LNCAP (cell line): Measurements from ENCODE around the gene LMOD1.

Experiments used
- TF ChIP-seq, protein P1 (sequence below): fragments of 450-650 bp; IDR thresholded peaks from 2 replicates; pipeline ENCODE4 v1.5.1; 2017; ENCODE audit warnings: mild to moderate bottlenecking

Gene LMOD1

GRCh38 chr1:201899683-201900429 lies 46.5 kb downstream of the LMOD1 start:
- TF ChIP-seq, protein P1, sequence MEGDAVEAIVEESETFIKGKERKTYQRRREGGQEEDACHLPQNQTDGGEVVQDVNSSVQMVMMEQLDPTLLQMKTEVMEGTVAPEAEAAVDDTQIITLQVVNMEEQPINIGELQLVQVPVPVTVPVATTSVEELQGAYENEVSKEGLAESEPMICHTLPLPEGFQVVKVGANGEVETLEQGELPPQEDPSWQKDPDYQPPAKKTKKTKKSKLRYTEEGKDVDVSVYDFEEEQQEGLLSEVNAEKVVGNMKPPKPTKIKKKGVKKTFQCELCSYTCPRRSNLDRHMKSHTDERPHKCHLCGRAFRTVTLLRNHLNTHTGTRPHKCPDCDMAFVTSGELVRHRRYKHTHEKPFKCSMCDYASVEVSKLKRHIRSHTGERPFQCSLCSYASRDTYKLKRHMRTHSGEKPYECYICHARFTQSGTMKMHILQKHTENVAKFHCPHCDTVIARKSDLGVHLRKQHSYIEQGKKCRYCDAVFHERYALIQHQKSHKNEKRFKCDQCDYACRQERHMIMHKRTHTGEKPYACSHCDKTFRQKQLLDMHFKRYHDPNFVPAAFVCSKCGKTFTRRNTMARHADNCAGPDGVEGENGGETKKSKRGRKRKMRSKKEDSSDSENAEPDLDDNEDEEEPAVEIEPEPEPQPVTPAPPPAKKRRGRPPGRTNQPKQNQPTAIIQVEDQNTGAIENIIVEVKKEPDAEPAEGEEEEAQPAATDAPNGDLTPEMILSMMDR = no peak

GRCh38 chr1:201898992-201899391 lies 47.4 kb downstream of the LMOD1 start:
- TF ChIP-seq, protein P1 = no peak

DNA sequence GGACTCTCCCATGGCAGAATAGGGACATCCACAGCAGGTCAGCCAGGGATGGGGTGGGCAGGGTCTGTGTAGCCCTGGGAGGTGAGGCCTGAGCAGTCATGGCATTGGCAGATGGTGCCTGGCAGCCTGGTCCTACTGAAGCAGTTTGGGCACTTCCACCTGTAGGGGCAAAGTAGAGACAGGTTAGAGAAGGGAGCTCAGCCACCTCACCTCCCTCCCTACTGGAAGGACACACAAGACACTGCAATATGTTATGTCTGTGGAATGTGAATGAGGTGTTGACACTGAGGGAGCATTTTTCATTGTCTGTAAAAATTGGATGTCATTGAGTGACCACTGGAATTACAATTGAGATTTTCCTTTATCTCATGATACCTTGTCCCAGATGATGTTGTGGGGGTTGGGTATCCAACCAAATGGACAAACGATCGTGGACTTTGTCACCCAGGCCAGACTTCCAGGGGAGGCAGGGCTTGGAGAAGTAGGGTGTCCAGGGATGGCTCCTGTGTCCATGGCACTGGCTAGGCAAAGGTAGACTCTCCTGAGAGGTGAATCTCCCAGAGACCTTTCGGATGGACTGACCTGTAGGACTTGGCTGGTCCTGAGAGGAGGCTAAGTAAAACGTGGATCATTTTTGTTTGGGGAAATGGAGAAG lies 48.0 kb downstream of the LMOD1 start:
- TF ChIP-seq, protein P1 = no peak

- TF ChIP-seq, protein P1 = no peak
These were observed 49.4 kb downstream of the LMOD1 start for GRCh38 chr1:201896951-201897391.

DNA sequence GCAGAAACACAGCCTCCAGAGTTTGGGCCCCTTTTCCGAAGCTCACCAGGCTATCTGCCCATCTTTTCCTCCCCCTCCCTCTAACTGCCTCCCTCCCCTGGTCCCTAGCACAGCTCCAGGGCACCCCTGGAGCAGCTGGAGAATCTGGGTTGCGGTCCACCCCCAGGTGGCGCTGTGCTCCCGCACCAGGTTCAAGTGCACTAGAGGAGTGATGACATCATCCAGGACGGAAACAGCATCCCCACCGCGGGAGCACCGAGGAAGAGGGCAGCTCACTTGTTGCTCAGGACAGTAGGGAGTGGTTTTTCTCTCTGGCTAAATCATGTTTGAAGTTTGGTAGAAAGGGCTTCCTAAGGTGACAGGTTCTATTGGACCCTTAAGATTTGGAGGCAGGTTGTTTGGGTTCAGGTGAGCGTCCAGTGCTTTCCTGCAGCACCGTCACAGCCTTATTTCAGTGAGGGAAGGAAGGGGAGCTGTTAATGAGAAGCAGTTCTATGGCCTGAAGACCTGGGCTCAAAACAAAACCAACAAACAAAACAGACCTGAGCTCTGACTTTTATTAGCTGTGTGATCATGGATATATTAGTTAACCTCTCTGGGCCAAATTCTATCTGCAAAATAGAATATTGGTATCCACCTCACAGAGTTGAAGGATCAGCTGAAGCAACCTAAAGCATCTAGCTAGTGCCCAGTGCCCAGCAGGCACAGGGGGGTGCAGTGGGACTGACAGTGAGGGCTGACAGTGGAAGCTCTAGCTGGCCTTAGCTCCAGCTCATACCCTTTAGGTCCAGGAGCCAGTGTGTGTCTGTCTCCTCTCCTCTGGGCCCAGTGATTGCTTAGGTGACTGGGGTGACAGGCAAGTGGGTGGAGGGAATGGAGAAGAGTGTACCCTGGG lies 50.2 kb downstream of the LMOD1 start:
- TF ChIP-seq, protein P1 = peak; percentile 99

GRCh38 chr1:201895120-201895665 lies 51.2 kb downstream of the LMOD1 start:
- TF ChIP-seq, protein P1 = no peak
